HG02970 (cell line): Measurements from ENCODE around the gene DZIP3.
A peak's percentile ranks its signal among the peaks of the same experiment; 100 is the strongest.

Experiments
- ATAC-seq: cut with Tn5 transposase; IDR thresholded peaks from one replicate; pipeline ENCODE4 v1.9.1; 2021; ENCODE audit warnings: mild to moderate bottlenecking, moderate library complexity, moderate number of reproducible peaks; ENCODE audit not compliant: unreplicated experiment, low FRiP score

The DZIP3 gene, protein sequence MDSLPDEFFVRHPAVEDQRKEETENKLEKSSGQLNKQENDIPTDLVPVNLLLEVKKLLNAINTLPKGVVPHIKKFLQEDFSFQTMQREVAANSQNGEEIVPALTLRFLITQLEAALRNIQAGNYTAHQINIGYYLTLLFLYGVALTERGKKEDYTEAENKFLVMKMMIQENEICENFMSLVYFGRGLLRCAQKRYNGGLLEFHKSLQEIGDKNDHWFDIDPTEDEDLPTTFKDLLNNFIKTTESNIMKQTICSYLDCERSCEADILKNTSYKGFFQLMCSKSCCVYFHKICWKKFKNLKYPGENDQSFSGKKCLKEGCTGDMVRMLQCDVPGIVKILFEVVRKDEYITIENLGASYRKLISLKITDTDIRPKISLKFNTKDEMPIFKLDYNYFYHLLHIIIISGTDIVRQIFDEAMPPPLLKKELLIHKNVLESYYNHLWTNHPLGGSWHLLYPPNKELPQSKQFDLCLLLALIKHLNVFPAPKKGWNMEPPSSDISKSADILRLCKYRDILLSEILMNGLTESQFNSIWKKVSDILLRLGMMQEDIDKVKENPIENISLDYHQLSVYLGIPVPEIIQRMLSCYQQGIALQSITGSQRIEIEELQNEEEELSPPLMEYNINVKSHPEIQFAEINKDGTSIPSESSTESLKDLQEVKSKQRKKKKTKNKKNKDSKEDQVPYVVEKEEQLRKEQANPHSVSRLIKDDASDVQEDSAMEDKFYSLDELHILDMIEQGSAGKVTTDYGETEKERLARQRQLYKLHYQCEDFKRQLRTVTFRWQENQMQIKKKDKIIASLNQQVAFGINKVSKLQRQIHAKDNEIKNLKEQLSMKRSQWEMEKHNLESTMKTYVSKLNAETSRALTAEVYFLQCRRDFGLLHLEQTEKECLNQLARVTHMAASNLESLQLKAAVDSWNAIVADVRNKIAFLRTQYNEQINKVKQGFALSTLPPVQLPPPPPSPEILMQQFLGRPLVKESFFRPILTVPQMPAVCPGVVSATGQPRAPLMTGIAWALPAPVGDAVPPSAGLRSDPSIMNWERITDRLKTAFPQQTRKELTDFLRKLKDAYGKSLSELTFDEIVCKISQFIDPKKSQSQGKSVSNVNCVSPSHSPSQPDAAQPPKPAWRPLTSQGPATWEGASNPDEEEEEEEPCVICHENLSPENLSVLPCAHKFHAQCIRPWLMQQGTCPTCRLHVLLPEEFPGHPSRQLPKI

DNA sequence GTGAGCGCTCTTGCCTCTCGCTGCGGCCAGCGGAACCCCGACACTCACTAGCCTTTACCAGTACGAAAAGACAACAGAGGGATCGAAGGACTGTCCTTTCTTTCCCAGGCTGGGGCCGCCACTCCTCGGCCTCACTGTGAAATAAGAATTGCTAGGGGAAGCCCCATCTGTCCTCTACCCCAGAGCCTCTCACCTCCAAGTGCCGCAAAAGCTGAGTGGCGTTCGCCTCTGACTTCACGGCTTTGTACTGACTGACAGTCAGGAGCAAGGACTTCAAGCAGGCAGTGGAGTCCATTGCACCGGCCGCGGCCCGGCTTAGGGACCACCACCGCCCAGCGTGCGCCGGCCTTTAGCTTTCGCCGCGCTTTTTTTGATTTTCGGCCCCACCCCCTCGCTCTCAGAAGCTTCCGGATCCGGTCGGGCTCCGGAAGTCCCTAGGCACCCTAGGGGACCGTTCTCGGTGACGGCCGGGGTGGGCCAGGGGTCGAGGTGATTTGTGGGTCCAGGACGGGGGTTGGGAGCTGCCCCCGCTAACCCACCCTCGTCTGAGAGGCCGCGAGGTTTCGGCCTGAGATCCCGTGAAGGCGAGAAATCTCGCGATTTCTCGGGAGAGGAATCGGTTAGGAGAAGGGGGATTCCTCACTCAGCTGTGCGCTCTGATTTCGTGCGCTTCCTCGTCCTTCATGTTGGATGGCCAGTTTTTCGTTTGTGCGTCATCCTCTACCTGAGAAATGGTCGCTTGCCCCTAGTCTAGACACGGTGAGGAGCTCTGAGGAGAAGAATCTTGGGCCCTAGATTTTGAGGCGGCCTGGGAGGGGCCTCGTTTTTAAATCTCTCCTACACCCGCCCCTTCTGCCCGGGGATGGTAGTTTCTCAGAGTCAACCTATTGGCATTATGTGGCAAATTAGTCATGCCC is at the start of gene DZIP3, which contains the start of gene CIP2A:
Gene DZIP3, plus strand, starts transcription at position 642 of the 917 bp plus-strand sequence. CDS start 15,685 bp downstream, outside the sequence.
Gene CIP2A, minus strand, starts transcription at position 358 of the 917 bp plus-strand sequence. Its CDS starts 63 bp downstream, at position 295.
- ATAC-seq = peak; percentile 97

GRCh38 chr3:108546247-108546646 is 43.3 kb upstream of the DZIP3 start:
- no peak for ATAC-seq

- ATAC-seq = no peak
Observed at GRCh38 chr3:108546692-108547091, 42.8 kb upstream of the DZIP3 start.

DNA sequence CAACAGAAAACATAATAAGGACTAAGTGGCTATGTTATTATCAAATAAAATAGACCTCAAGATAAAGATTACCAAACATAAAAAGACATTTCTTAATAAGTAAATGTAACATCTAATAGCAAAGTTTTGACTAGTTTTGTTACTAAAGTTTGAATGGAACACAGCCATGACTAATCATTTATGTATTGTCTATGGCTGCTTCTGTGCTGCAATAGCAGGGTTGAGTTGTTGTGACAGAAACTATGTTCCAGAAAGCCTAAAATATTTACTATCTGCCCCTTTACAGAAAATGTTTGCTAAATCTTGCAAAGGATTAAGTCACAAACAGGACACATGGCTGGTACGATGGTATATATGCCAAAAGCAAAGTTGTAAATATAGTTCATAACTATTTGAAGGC is 41.2 kb upstream of the DZIP3 start:
- no peak for ATAC-seq

DNA sequence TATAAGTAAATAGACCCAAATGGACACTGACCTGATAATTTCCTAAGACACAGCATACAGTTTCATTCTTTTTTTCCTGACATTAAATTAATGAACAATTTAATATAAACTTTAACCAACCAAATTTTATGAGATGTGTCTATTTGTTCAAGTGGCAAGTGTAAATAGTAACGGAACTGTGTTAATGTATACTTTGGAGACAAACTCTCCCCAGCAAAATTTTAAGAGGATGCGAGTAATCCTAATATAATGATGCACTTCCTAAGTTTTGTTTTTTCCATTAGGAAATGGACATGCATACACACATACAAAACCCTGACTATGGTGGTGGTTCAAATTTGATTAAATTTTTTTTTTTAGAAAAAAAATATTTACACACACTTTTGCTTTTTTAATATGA is 40.6 kb upstream of the DZIP3 start:
- no peak for ATAC-seq

DNA sequence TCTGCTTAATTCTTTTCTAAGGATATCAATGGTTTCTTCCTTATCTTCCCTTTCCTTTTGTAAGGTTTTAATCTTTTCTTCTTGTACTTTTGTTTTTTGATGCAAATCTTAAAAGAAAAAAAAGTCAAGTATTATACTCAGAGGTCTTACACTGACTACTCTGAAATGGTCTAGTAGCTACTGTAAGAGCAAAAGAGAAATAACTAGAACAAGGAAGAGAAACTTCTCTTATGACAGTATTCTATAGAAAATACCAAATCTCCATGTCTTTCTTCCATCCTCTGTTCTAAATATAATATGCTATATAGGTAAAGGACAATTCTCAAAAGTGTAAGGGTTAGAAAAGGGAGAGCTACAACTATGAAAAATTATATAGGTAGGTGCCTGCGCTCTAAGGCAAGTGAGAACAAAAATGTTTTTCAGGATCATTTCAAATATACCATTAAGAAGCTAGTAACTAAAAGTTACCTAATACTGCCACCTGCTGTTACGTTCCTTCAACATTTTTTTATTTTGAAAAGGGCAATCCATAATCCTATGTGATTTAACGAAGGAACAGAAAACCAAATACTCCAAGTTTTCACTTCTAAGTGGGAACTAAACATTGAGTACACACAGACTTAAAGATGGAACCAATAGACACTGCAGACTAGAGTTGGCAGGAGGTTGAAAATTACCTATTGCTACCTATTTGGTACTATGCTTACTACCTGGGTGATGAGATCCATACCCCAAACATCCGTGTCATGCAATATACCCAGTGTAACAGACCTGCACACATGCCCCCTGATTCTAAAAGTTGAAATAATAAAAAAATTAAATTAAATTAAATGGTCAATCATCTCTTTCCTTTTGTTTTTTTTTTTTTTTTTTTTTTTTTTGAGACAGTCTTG is 37.0 kb upstream of the DZIP3 start:
- ATAC-seq = no peak

- ATAC-seq = no peak
Observed at GRCh38 chr3:108554229-108554628, 35.3 kb upstream of the DZIP3 start.

DNA sequence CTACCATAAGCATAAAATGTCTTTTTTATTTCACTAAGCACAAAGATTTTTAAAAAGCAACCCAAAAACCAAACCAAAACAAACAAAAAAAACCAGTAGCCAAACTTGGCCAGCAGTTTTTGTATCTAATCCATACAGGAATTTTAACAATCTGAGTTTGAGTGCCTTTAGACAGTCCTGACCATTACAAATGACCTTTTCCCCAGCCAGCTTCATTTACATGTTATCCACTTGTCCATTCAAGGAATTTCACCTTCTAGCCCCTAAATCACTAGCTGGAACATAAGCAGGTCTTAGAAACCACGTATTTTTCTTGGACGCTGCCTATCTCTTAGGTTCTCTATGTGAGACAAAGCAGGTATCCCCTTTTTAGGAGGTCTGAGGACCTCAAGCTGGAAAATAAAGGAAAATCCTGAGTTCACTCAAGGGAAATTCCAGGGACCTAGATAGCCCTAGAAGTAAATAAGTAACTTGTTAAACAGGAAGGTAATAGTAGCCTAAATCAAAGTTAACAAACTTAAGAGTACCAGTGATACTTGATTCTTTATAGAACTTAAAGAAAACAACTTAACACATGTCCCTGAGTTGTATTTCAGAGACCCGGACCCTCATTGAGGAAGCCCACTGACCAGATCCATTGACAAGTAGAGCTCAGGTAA is 34.5 kb upstream of the DZIP3 start:
- no peak for ATAC-seq

DNA sequence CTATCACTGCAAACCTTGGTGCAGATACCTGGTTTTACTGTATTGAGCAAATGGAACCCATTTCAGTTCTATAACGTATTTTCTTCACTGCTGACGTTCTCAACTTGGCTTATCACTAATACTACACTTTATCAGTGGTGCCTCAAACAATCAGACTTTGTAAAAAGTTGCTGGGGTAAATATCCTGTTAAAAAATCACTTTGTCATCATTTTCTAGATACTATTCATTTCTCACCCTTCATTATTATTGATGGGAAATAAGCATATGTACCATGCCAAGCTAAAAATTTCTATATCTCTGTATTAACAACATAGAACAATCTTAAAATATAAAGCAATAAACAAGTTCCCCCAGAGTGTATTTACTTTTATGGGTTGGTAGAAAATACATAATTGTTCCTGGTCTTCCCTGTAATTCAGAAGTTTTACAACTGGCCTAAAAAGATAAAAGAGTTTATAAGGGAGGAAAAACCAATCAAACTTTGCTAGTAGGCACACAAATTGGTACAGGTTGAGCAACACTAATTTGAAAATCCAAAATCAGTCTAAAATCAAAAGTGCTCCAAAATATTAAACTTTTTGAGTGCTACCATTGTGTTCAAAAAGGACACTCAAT is 33.4 kb upstream of the DZIP3 start:
- ATAC-seq = no peak

DNA sequence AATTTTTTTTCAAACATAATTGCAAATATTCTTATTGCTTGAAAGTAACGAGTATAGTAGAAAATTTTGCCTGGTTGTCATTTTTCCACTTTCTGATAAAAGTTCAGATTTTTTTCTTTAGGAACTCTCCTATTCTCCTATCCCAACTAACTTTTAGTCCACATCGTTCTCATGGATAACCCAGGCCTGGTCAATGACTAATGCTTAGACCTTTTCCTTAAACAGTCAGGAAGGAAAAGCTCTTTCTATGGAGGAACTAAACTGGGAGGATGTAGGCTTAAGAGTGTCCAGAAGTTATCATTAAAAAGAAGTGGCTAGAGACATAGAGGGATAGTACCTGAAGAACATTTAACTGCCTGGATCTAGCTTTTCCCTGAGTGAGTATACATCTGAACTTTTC is 27.0 kb upstream of the DZIP3 start:
- ATAC-seq = no peak

DNA sequence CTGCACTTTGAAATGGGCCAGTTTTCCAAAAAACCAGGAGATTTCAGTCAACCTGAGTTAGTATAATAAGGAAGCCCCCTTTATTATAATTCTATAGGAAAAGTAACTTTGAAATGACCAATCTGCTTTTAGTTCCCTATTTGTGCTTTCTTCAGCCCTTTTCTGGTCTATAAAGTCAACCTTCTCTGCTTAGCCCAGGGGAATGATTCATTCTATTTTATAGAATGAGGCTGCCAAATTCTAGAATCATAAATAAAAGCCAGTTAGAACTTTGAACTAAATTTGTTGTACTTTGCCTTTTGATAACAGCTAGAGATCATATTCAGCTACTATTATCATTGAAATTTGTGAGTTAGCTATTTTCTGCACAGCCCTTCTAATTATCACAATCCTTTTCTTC is 25.0 kb upstream of the DZIP3 start:
- no peak for ATAC-seq

- no peak for ATAC-seq
Observed at GRCh38 chr3:108565506-108565905, 24.0 kb upstream of the DZIP3 start.

DNA sequence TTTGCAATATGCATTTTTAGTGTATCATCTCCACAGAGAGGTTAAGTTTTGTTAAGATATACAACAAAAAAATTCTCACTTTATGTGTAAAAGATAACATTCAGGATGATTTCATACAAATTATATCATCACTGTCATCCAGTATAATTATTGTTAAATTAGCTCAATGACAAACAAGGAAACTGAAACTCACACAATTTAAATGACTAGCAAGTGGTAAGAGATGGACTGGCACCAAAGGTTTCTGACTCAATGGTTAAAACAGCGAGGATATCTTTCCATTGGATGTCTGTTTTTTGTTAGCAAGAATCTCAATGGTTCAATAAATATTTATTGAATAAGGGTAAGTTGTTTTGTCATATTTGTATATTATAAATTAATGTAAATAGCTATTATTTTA is 22.9 kb upstream of the DZIP3 start:
- ATAC-seq = no peak

GRCh38 chr3:108569336-108569735 is 20.2 kb upstream of the DZIP3 start:
- no peak for ATAC-seq

DNA sequence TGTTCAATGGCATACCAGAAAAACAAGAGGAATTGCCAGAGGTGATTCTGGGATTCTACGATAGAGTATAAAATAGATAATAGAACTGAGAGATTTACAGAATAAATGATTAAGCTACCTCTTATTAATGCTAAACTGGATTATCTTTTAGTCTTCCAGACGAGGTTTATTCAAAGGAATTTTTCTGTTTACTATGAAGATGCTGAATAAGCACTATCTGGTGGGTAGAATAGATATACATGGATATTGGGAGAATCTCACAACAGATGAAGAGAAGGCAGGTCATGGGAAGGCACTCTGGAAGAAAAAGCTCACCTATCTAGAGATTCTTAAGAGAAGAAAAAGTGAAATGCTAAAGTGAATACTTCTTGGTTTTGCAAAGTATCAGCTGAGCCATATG is 11.5 kb upstream of the DZIP3 start:
- ATAC-seq = no peak

GRCh38 chr3:108588601-108589000 is 921 bp upstream of the DZIP3 start:
- no peak for ATAC-seq

GRCh38 chr3:108589998-108590323 is 439 bp downstream of the DZIP3 start:
- no peak for ATAC-seq

DNA sequence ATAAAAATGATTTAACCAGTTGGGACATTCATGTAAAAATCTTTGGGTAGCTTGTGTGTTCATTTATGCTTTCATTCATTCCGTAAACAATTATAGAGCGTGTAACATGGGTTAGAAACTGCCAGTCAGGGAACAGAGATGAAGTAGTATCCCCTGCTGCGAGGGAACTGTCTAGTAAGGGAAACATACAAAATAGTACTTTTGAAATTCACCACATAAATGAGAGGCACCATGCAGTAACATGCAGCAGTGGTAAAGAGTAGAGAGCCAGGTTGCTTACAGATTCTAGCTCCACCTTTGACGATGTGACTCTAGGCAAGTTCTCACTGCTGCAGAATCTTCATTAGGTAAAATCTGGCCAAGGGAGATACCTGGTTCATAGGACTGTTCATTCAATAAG is 938 bp downstream of the DZIP3 start:
- ATAC-seq = no peak
